AG04449 (cell line): ENCODE results near the gene ASIC4.

ENCODE experiments used
- CTCF ChIA-PET: fragments of 350-600 bp; formaldehyde crosslinking; extraction: SDS; loops from one replicate; lab custom pipeline; 2021; ENCODE audit warnings: antibody characterized with exemption; lab: Yijun Ruan, JAX
- POLR2A ChIA-PET: fragments of 400-600, 350-600 bp; formaldehyde crosslinking; extraction: SDS; loops from one replicate; lab custom pipeline; 2020; ENCODE audit warnings: antibody characterized with exemption, inconsistent platforms; lab: Yijun Ruan, JAX
- DNase-seq: peaks from one replicate; pipeline ENCODE4 v3.0.0-alpha.2; 2010; ENCODE audit warnings: low read depth, low spot score
- H3K4me3 ChIP-seq: 2 replicates; pipeline ENCODE4 v1.5.1; 2011; ENCODE audit warnings: low read depth, mild to moderate bottlenecking, control low read depth, low read length
- TF ChIP-seq, protein P1 (sequence below): IDR thresholded peaks from one replicate; pipeline ENCODE4 v1.5.1; 2011; ENCODE audit warnings: mild to moderate bottlenecking, moderate library complexity, low read length, control low read depth, inconsistent platforms; ENCODE audit not compliant: insufficient read depth; ENCODE audit errors: missing control alignments

Gene ASIC4

GRCh38 chr2:219553463-219553963 lies 39.2 kb downstream of the ASIC4 start:
- ChIA-PET POLR2A (interaction anchor here (2.0 kb wide), 2 partner anchors 18 to 44 kb away, joined by 7 to 9 read pairs; partner anchors contain the start of genes INHA, OBSL1 and STK11IP), CTCF (interaction anchor here (0.9 to 7.0 kb wide), 5 partner anchors 8 to 136 kb away, joined by 3 to 72 read pairs (median 5); no protein-coding TSS in a partner anchor)
- no peak for DNase-seq
- no peak overlapping the region for H3K4me3 ChIP-seq
- TF ChIP-seq, protein P1, sequence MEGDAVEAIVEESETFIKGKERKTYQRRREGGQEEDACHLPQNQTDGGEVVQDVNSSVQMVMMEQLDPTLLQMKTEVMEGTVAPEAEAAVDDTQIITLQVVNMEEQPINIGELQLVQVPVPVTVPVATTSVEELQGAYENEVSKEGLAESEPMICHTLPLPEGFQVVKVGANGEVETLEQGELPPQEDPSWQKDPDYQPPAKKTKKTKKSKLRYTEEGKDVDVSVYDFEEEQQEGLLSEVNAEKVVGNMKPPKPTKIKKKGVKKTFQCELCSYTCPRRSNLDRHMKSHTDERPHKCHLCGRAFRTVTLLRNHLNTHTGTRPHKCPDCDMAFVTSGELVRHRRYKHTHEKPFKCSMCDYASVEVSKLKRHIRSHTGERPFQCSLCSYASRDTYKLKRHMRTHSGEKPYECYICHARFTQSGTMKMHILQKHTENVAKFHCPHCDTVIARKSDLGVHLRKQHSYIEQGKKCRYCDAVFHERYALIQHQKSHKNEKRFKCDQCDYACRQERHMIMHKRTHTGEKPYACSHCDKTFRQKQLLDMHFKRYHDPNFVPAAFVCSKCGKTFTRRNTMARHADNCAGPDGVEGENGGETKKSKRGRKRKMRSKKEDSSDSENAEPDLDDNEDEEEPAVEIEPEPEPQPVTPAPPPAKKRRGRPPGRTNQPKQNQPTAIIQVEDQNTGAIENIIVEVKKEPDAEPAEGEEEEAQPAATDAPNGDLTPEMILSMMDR: no peak

GRCh38 chr2:219554350-219554749 lies 40.1 kb downstream of the ASIC4 start:
- ChIA-PET CTCF (interaction anchor here (0.9 to 7.0 kb wide), 3 partner anchors 7 to 135 kb away, joined by 3 to 72 read pairs (median 11); no protein-coding TSS in a partner anchor), POLR2A (no interaction called here)
- TF ChIP-seq, protein P1: no peak
- no peak overlapping the region for H3K4me3 ChIP-seq
- DNase-seq: no peak

GRCh38 chr2:219555956-219556355 lies 41.7 kb downstream of the ASIC4 start:
- ChIA-PET POLR2A (interaction anchor here (0.6 kb wide), 1 partner anchor 13 kb away, joined by 3 read pairs; no protein-coding TSS in a partner anchor), CTCF (interaction anchor here (2.6 kb wide), 1 partner anchor 15 kb away, joined by 9 read pairs; no protein-coding TSS in a partner anchor)
- TF ChIP-seq, protein P1: no peak
- DNase-seq: no peak
- no peak overlapping the region for H3K4me3 ChIP-seq

- ChIA-PET POLR2A (interaction anchor here (1.0 kb wide), 1 partner anchor 11 kb away, joined by 3 read pairs; no protein-coding TSS in a partner anchor), CTCF (interaction anchor here (2.6 kb wide), 1 partner anchor 15 kb away, joined by 9 read pairs; no protein-coding TSS in a partner anchor)
- no peak for DNase-seq
- H3K4me3 ChIP-seq: no peak overlapping the region
- TF ChIP-seq, protein P1: no peak
Observed at GRCh38 chr2:219556413-219556812, 42.1 kb downstream of the ASIC4 start.

DNA sequence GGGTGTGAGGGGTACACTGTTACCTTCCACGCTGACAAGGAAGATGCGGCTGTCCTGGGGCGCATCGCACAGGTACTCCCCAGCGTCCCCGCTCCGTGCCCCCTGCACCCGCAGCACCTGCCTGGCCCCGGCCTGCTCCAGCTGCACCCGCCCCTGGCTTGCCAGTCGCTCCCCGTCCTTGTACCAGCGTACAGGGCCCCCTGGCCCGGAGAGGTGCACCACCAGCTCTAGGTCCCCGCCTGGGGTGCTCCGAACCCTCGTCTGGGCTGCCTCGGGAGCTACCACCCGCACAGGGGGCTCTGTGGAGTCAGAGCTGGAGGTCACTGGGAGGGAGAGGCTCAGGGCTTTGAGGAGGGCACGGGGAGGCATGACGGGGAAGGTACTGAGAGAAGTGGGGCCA lies 43.0 kb downstream of the ASIC4 start:
- no peak overlapping the region for H3K4me3 ChIP-seq
- ChIA-PET POLR2A (interaction anchor here (1.0 to 1.6 kb wide), 2 partner anchors 12 to 40 kb away, joined by 3 to 4 read pairs; partner anchors contain the start of gene STK11IP), CTCF (interaction anchor here (1.4 to 2.6 kb wide), 2 partner anchors 16 to 132 kb away, joined by 7 to 9 read pairs; no protein-coding TSS in a partner anchor)
- DNase-seq: no peak
- TF ChIP-seq, protein P1: no peak
